ENCODE measurements around the gene CAVIN2. TPM values are rescaled to one million over a fixed set of nuclear protein-coding genes. Genes with fewer than 3 reads are reported as not detected.

CAVIN2 gene
- 2.2 TPM for total RNA-seq

GRCh38 chr2:191846515-191847476 is at the start of gene CAVIN2:
Gene CAVIN2, minus strand, starts transcription at chr2:191847088. Its CDS starts 163 bp downstream, at chr2:191846925.

Other genes with a start within 250 kb of the CAVIN2 start
- 7.2 TPM for gene NABP1, start 169.0 kb downstream of the CAVIN2 start, total RNA-seq